Skeletal muscle tissue (tissue), 4 donors: ENCODE measurements around the gene PRAMEF11. TPM values are rescaled to one million over a fixed set of nuclear protein-coding genes. Genes with fewer than 3 reads are reported as not detected.
"Not testable (repeated sequence)": the region's sequence is repeated elsewhere in the genome, so short reads cannot be mapped to it uniquely, and the experiment has no call there.

ENCODE experiments used
- H3K27ac ChIP-seq: one replicate; pipeline ENCODE4 v1.7.0; 2013; ENCODE audit warnings: mild to moderate bottlenecking, low read depth, low read length, inconsistent platforms
- H3K27me3 ChIP-seq, 3 donors: one replicate each; pipeline ENCODE4 v1.7.0; 2013; ENCODE audit warnings: low read length in 3 of 3; ENCODE audit not compliant: control insufficient read depth in 3 of 3, insufficient read depth in 3 of 3
- H3K36me3 ChIP-seq, 3 donors: one replicate each; pipeline ENCODE4 v1.7.0; 2013; ENCODE audit warnings: low read length in 3 of 3; ENCODE audit not compliant: control insufficient read depth in 3 of 3, insufficient read depth in 3 of 3
- H3K4me1 ChIP-seq, 3 donors: one replicate each; pipeline ENCODE4 v1.7.0; 2013; ENCODE audit warnings: low read length in 3 of 3, mild to moderate bottlenecking in 3 of 3; ENCODE audit not compliant: control insufficient read depth in 3 of 3, insufficient read depth in 3 of 3
- H3K4me3 ChIP-seq, 3 donors: one replicate each; pipeline ENCODE4 v1.7.0; 2013; ENCODE audit warnings: low read length in 3 of 3
- H3K9ac ChIP-seq, 3 donors: one replicate each; pipeline ENCODE4 v1.7.0; 2013; ENCODE audit warnings: low read length in 3 of 3, mild to moderate bottlenecking in 3 of 3, moderate library complexity in 2 of 3, low read depth in 1 of 3
- H3K9me3 ChIP-seq, 3 donors: one replicate each; pipeline ENCODE4 v1.7.0; 2013; ENCODE audit warnings: low read length in 3 of 3; ENCODE audit not compliant: control insufficient read depth in 3 of 3
- total RNA-seq: library from RNA; depleted of rRNA; stranded (reverse); fragments of >200 nt; gene quantifications from one replicate; pipeline ENCODE4 v1.2.3, GENCODE V29; 2014
- donor health status: Osteomylitis.

The PRAMEF11 gene
- total RNA-seq, 1 donor from 2014 or later, result not detected

GRCh38 chr1:12809933-12810332, 21.3 kb downstream of the PRAMEF11 start:
- Histone ChIP-seq H3K9ac (no peak overlapping the region), H3K9me3 (peaks cover 0 to 2% (median 0%) of the 10 kb centered on the region in 3 donors), H3K27me3 (peaks cover 0 to 6% (median 4%) of the 10 kb centered on the region in 3 donors), H3K27ac (no peak overlapping the region), H3K36me3 (no peaks in the 10 kb centered on the region), H3K4me3 (no peak overlapping the region), H3K4me1 (no peaks in the 10 kb centered on the region)

GRCh38 chr1:12799730-12800129, 31.5 kb downstream of the PRAMEF11 start:
- Histone ChIP-seq H3K27ac (no peak overlapping the region), H3K9me3 (no peaks in the 10 kb centered on the region), H3K9ac (no peak overlapping the region), H3K4me3 (no peak overlapping the region), H3K36me3 (no peaks in the 10 kb centered on the region), H3K27me3 (no peaks in the 10 kb centered on the region), H3K4me1 (no peaks in the 10 kb centered on the region)

DNA sequence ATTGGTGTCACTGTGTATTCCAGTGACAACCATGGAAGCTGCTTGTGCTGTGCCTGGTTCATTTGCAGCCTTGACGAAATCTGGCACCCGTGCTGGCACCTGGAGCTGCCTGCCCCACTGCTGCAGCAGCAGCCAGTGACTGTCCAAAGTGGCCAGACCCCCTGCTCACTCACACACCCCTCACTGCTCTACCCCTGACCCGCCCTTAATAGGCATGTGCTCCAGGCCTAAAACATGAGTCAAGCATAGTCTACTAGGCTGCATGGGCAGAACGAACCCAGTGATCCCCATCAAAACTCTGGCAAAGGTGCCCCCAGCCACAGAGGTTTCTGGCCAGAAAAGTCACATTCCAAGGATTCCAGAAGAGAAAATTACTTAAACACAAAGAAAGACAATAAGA, 32.3 kb downstream of the PRAMEF11 start:
- no peaks in the 10 kb centered on the region for H3K36me3 ChIP-seq
- H3K27me3 ChIP-seq, result no peaks in the 10 kb centered on the region
- no peak overlapping the region for H3K9ac ChIP-seq
- H3K4me3 ChIP-seq, result no peak overlapping the region
- no peaks in the 10 kb centered on the region for H3K9me3 ChIP-seq
- no peak overlapping the region for H3K27ac ChIP-seq
- H3K4me1 ChIP-seq, result no peaks in the 10 kb centered on the region

- not testable (repeated sequence) for H3K4me3 ChIP-seq, H3K36me3 ChIP-seq, H3K27me3 ChIP-seq, H3K27ac ChIP-seq, H3K9me3 ChIP-seq, H3K4me1 ChIP-seq, H3K9ac ChIP-seq
Observed at GRCh38 chr1:12791097-12791496, 40.1 kb downstream of the PRAMEF11 start, which contains the start of gene PRAMEF1. PRAMEF1 (plus strand) TSS chr1:12791397; CDS start chr1:12793228, 1,831 bp downstream.

GRCh38 chr1:12784729-12785128, 46.5 kb downstream of the PRAMEF11 start:
- not testable (repeated sequence) for H3K4me1 ChIP-seq, H3K9me3 ChIP-seq, H3K4me3 ChIP-seq, H3K36me3 ChIP-seq, H3K9ac ChIP-seq, H3K27me3 ChIP-seq, H3K27ac ChIP-seq

DNA sequence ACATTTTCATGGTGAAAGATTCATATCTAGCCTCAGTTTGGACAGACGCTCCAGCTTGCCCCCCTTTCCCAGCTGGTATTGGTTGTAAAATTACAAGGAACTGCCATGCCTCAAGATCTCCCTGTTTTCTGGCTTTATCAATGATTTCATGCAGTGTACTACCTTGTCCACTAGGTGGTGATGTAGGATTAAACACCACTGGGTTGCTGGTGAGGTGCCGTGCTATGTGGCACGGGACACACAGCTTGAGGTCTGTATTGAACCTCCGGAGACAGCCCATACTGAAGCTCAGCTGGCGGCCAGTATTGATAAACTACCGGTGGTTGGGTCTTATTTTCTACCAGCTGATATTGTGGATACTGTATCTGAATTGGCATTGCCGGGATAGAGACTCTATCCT, 47.4 kb downstream of the PRAMEF11 start:
- not testable (repeated sequence) for H3K27ac ChIP-seq, H3K36me3 ChIP-seq, H3K9me3 ChIP-seq, H3K4me1 ChIP-seq, H3K27me3 ChIP-seq, H3K4me3 ChIP-seq, H3K9ac ChIP-seq

DNA sequence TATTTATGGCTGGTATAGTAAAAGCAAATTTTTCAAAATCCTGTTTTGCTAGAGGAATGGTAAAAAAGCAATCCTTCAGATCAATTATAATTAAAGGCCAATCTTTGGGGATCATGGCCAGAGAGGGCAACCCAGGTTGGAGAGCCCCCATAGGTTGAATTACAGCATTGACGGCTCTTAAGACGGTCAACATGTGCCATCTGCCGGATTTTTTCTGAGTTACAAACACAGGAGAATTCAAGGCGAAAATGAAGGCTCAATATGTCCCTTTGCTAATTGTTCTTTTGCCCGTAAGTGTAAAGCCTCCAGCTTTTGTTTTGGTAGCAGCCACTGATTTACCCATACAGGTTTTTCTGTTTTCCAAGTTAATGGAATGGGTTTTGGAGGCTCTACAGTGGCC, 49.7 kb downstream of the PRAMEF11 start:
- not testable (repeated sequence) for H3K4me3 ChIP-seq, H3K9ac ChIP-seq, H3K4me1 ChIP-seq, H3K9me3 ChIP-seq, H3K27me3 ChIP-seq, H3K36me3 ChIP-seq, H3K27ac ChIP-seq

DNA sequence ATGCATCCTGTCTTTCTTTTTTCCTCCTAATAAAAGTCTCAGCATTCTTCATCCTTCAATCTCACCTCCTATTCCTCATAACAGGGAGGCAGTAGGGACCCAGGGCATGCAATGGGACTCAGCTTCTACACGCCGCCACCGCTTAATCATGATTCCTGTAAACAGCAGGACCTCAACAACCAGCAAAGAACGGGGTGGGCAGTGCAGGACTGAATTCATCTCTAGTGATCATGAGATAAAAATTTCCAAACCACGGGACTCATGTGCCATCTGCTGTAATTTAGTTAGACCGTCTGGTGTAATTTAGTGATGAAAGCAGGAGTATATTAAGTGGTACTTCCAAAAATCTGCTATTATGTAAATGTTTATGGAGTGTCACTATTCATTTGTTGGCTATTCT, 52.3 kb downstream of the PRAMEF11 start:
- Histone ChIP-seq H3K4me3 (no peak overlapping the region), H3K9ac (no peak overlapping the region), H3K27ac (no peak overlapping the region), H3K4me1 (no peaks in the 10 kb centered on the region), H3K9me3 (no peaks in the 10 kb centered on the region), H3K36me3 (no peaks in the 10 kb centered on the region), H3K27me3 (no peaks in the 10 kb centered on the region)

DNA sequence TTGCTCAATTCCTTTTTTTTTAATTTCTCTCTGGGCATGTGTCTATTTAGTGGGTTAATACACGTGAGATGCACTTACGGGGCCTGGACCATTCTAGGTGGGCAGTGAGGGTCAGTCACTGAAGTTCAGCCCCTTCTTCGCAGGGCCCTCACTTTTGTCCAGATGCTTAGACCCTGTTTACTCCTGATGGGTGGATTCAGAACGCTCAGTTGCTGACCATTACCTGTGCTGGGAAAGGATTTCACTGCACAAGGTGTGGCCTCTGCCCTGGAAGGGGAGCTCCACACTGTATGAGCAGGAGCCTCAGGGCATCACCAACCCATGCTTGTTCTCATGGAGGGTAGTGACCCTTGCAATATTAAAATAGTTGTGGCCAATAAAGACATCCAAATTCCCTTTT, 53.1 kb downstream of the PRAMEF11 start:
- no peaks in the 10 kb centered on the region for H3K36me3 ChIP-seq
- H3K4me1 ChIP-seq, result no peaks in the 10 kb centered on the region
- H3K27ac ChIP-seq, result no peak overlapping the region
- H3K9ac ChIP-seq, result no peak overlapping the region
- H3K9me3 ChIP-seq, result no peaks in the 10 kb centered on the region
- H3K27me3 ChIP-seq, result no peaks in the 10 kb centered on the region
- no peak overlapping the region for H3K4me3 ChIP-seq

GRCh38 chr1:12776801-12777557, 54.2 kb downstream of the PRAMEF11 start:
- no peaks in the 10 kb centered on the region for H3K9me3 ChIP-seq
- no peaks in the 10 kb centered on the region for H3K4me1 ChIP-seq
- H3K36me3 ChIP-seq, result no peaks in the 10 kb centered on the region
- no peak overlapping the region for H3K27ac ChIP-seq
- no peak overlapping the region for H3K9ac ChIP-seq
- no peaks in the 10 kb centered on the region for H3K27me3 ChIP-seq
- no peak overlapping the region for H3K4me3 ChIP-seq
